Measurements from ENCODE around the gene SPATA18. TPM values are rescaled to one million over a fixed set of nuclear protein-coding genes. Genes with fewer than 3 reads are reported as not detected.

Gene SPATA18
- total and polyA plus RNA-seq, 2 of the 8 experiments (the other 6 are each of a cell fraction or from before 2014, with no cell fraction given), result 1.4 to 2.4 TPM

DNA sequence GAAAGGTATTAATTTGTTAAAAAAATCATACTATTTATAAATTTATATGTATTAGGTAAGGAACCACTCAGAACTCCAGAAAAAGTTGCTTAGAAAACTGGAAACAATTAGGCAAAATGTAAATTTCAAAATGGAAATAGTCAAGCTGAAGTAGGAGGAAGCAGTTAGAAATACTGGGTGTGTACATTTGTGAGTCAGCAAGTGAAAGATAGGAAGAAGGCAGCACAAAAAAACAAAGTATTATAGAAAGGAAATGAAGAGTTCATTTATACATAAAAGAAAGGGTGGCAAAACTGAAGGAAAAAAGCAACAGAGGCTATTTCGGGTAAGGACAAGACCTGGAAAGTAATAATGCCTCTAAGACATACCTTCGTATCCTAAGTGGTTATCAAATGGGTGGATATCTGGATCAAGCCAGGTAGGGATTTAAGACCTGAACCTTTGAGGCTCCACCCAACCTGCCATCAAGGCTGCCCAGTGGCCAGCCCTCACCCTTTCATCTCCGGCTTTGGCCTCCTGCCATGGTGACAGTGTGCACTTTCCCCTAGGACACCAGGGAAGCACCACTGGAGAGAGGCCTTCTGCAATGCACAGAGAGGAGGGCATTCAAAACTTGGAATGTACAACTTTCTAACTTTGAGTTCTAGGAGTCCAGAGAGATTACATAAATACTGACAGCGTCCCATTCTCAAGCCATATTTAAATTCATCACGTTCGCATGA lies 31.0 kb upstream of the SPATA18 start, which contains the start of gene LRRC66:
Gene LRRC66 (minus strand): TSS at position 428 of the 722 bp plus-strand sequence. CDS start 2,750 bp downstream, outside the sequence.
- H3K14ac ChIP-seq (ENCODE audit: insufficient read length), result no peak within 1 kb of the TSS
- no peak within 1 kb of the TSS for H2BK120ac ChIP-seq (replicated peaks; ENCODE audit: low read depth, low read length)
- H4K8ac ChIP-seq (ENCODE audit: extremely low read depth, insufficient read depth, low read length), result no peak within 1 kb of the TSS
- H3K9ac ChIP-seq (replicated peaks in 1 of 4; ENCODE audit: extremely low read depth in 1 of 4, low read depth in 3 of 4, low read length in 3 of 4), result no peak within 1 kb of the TSS
- no peak within 1 kb of the TSS for H2BK5ac ChIP-seq (ENCODE audit: low read depth, low read length)
- ChIA-PET POLR2A (ENCODE audit: partially characterized antibody) (no interaction called here), CTCF (ENCODE audit: partially characterized antibody) (interaction anchor here (1.4 kb wide), 1 partner anchor 124 kb away, joined by 3 read pairs; no protein-coding TSS in a partner anchor)
- no peaks in the 10 kb centered on the region for H3K27me3 ChIP-seq (replicated peaks in 1 of 4; ENCODE audit: control insufficient read depth in 3 of 4, extremely low read depth in 1 of 4, insufficient read depth in 3 of 4, low read length in 3 of 4)
- H3K4me3 ChIP-seq (ENCODE audit: extremely low read depth in 1 of 4, insufficient read depth in 2 of 4, low read depth in 3 of 4, low read length in 4 of 4), result no peak within 1 kb of the TSS
- no peak within 1 kb of the TSS for H2BK15ac ChIP-seq (ENCODE audit: low read length)
- no peak within 1 kb of the TSS for H4K91ac ChIP-seq (replicated peaks; ENCODE audit: insufficient read length, low read length)
- DNase-seq (ENCODE audit: low read depth in 1 of 2, low spot score in 2 of 2), result no peak
- no peak within 1 kb of the TSS for H2BK20ac ChIP-seq (ENCODE audit: low read length)
- H2AK5ac ChIP-seq (ENCODE audit: low read depth, low read length), result no peak within 1 kb of the TSS
- H3K4me2 ChIP-seq (ENCODE audit: insufficient read depth in 1 of 2, low read depth in 2 of 2, low read length in 2 of 2), result no peak within 1 kb of the TSS
- no peak within 1 kb of the TSS for H2BK12ac ChIP-seq (ENCODE audit: low read depth, low read length)
- no peaks in the 10 kb centered on the region for H3K9me3 ChIP-seq (ENCODE audit: insufficient read depth in 2 of 2, low read depth in 1 of 2, low read length in 1 of 2)
- H3K36me3 ChIP-seq (ENCODE audit: control insufficient read depth in 2 of 4, insufficient read depth in 4 of 4, low read length in 3 of 4), result peaks cover 0 to 13% (median 7%) of the 10 kb centered on the region in 4 experiments; a peak in 6 of 8 replicates
- WGBS, 2 experiments (ENCODE audit: extremely low coverage in 1 of 2, insufficient coverage in 1 of 2, insufficient read length in 1 of 2, insufficient replicate concordance in 2 of 2, low coverage in 1 of 2, low lambda C conversion rate in 2 of 2, missing lambda C conversion rate in 1 of 2), result 89% methylated on average over 6 of the region's 6 CpGs; no CpG with 5 or more reads in 1 of the 2 experiments
- no peak within 1 kb of the TSS for H4K5ac ChIP-seq (ENCODE audit: insufficient read length, low read depth, low read length)
- H3K56ac ChIP-seq (replicated peaks; ENCODE audit: insufficient read length, low read depth, low read length), result no peak within 1 kb of the TSS
- no peak within 1 kb of the TSS for H2AFZ ChIP-seq (ENCODE audit: low read length)
- H3K23ac ChIP-seq (ENCODE audit: insufficient read length), result no peak within 1 kb of the TSS
- no peaks in the 10 kb centered on the region for H3K4me1 ChIP-seq (replicated peaks in 1 of 4; ENCODE audit: control insufficient read depth in 3 of 4, insufficient read depth in 4 of 4, low read length in 3 of 4)
- no peaks in the 10 kb centered on the region for H4K20me1 ChIP-seq (replicated peaks in 1 of 2; ENCODE audit: control insufficient read depth in 1 of 2, insufficient read depth in 2 of 2, low read length in 2 of 2)
- H3K23me2 ChIP-seq (ENCODE audit: low read depth, low read length), result no peaks in the 10 kb centered on the region
- no peaks in the 10 kb centered on the region for H3K79me2 ChIP-seq (ENCODE audit: control insufficient read depth in 1 of 2, insufficient read depth in 2 of 2, low read length in 2 of 2)
- no peak for FAIRE-seq
- no peak within 1 kb of the TSS for H3K4ac ChIP-seq (replicated peaks; ENCODE audit: insufficient read length, low read depth, low read length)
- no peak within 1 kb of the TSS for H3K27ac ChIP-seq (ENCODE audit: low read depth, low read length)
- H3K79me1 ChIP-seq (ENCODE audit: low read depth, low read length), result no peaks in the 10 kb centered on the region
- no peak within 1 kb of the TSS for H3K18ac ChIP-seq (ENCODE audit: extremely low read depth, low read length)
- TF ChIP-seq, protein P1, sequence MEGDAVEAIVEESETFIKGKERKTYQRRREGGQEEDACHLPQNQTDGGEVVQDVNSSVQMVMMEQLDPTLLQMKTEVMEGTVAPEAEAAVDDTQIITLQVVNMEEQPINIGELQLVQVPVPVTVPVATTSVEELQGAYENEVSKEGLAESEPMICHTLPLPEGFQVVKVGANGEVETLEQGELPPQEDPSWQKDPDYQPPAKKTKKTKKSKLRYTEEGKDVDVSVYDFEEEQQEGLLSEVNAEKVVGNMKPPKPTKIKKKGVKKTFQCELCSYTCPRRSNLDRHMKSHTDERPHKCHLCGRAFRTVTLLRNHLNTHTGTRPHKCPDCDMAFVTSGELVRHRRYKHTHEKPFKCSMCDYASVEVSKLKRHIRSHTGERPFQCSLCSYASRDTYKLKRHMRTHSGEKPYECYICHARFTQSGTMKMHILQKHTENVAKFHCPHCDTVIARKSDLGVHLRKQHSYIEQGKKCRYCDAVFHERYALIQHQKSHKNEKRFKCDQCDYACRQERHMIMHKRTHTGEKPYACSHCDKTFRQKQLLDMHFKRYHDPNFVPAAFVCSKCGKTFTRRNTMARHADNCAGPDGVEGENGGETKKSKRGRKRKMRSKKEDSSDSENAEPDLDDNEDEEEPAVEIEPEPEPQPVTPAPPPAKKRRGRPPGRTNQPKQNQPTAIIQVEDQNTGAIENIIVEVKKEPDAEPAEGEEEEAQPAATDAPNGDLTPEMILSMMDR (IDR thresholded peaks at IDR 0.05; ENCODE audit: control extremely low read depth in 1 of 3, insufficient read depth in 1 of 3, low read depth in 1 of 3, low read length in 3 of 3), result no peak
- no peak for TF ChIP-seq POU5F1 (IDR thresholded peaks at IDR 0.05; ENCODE audit: low read depth, low read length)
- TF ChIP-seq, protein P2, sequence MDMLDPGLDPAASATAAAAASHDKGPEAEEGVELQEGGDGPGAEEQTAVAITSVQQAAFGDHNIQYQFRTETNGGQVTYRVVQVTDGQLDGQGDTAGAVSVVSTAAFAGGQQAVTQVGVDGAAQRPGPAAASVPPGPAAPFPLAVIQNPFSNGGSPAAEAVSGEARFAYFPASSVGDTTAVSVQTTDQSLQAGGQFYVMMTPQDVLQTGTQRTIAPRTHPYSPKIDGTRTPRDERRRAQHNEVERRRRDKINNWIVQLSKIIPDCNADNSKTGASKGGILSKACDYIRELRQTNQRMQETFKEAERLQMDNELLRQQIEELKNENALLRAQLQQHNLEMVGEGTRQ (IDR thresholded peaks at IDR 0.05; ENCODE audit: low read length), result no peak
- TF ChIP-seq, protein P3, sequence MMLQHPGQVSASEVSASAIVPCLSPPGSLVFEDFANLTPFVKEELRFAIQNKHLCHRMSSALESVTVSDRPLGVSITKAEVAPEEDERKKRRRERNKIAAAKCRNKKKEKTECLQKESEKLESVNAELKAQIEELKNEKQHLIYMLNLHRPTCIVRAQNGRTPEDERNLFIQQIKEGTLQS (IDR thresholded peaks at IDR 0.05; ENCODE audit: insufficient read depth, low read depth, low read length), result no peak
- TF ChIP-seq FOSL1 (IDR thresholded peaks at IDR 0.05; ENCODE audit: insufficient read depth, low read depth, low read length), result no peak
- TF ChIP-seq CHD1 (IDR thresholded peaks at IDR 0.05; ENCODE audit: low read depth, low read length), result no peak
- no peak for TF ChIP-seq HDAC6 (IDR thresholded peaks at IDR 0.05; ENCODE audit: low read depth, low read length)
- no peak for TF ChIP-seq ASH2L (IDR thresholded peaks at IDR 0.05; ENCODE audit: low read length)

All from H1 (cell line).